ACC112 (cell line): ENCODE results near the gene L1CAM.

ENCODE experiments used
- H2AFZ ChIP-seq: fragments of 200-600 bp; sonication (generic); one replicate; pipeline ENCODE4 v1.6.0; 2017; ENCODE audit warnings: antibody characterized with exemption, low read length; ENCODE audit not compliant: unreplicated experiment
- H3K27ac ChIP-seq: fragments of 200-600 bp; sonication (generic); 2 replicates; pipeline ENCODE4 v1.5.1; 2014; ENCODE audit warnings: low read depth, mild to moderate bottlenecking, antibody characterized with exemption, low read length, moderate library complexity
- H3K27me3 ChIP-seq: fragments of 200-600 bp; sonication (generic); 2 replicates; pipeline ENCODE4 v1.6.1; 2014; ENCODE audit warnings: mild to moderate bottlenecking, antibody characterized with exemption, low read length, moderate library complexity, mixed read lengths; ENCODE audit not compliant: insufficient read depth
- H3K36me3 ChIP-seq: fragments of 200-600 bp; sonication (generic); 2 replicates; pipeline ENCODE4 v1.6.1; 2016; ENCODE audit warnings: mild to moderate bottlenecking, antibody characterized with exemption, low read length, moderate library complexity, mixed read lengths; ENCODE audit not compliant: insufficient read depth
- H3K4me1 ChIP-seq: fragments of 200-600 bp; sonication (generic); one replicate; pipeline ENCODE4 v1.6.1; 2016; ENCODE audit warnings: low read length, mixed read lengths; ENCODE audit not compliant: insufficient read depth, unreplicated experiment, control insufficient read depth
- H3K4me3 ChIP-seq: fragments of 200-600 bp; sonication (generic); 2 replicates; pipeline ENCODE4 v1.5.1; 2014; ENCODE audit warnings: mild to moderate bottlenecking, low read depth, low read length
- H3K79me2 ChIP-seq: fragments of 200-600 bp; sonication (generic); one replicate; pipeline ENCODE4 v1.6.0; 2016; ENCODE audit warnings: low read length; ENCODE audit not compliant: control insufficient read depth, unreplicated experiment, insufficient read depth

Gene L1CAM

DNA sequence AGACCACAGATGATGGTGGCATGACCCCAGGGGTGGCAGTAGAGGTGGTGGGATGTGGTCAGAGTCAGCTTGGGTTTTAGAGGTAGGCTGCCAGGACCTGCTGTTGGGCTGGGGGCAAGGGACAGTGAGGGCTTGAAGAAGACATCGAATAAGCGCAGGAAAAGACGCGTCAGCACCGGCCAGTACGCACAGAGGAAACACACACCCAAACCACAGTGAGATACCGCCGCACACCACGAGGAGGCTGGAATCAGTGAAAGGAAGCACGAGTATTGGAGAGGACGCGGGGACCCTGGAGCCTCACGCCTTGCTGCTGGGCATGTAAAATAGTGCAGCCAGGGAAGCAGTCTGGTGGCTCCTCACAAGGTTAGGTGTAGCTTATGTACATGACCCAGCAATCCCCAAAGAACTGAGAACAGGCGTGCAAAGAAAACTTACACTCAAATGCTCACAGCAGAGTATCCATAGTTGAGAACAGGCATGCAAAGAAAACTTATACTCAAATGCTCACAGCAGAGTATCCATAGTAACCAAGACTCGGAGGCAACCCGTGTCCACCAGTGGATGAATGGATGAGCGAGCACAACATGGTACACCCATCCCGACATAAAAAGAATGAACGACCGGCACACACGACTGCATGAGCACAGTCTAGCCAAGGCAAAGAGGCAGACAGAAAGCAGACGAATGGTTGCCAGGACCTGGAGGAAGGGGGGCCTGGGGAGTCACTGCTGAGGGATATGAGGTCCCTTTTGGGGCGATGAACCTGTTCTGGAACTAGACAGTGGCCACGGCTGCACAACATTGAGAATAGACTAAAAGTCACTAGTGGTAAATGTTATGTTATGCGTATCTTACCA is 68.9 kb downstream of the L1CAM start:
- Histone ChIP-seq H3K4me1 (no peaks in the 10 kb centered on the region), H2AFZ (no peak overlapping the region), H3K4me3 (no peak overlapping the region), H3K36me3 (no peaks in the 10 kb centered on the region), H3K27ac (no peak overlapping the region), H3K79me2 (no peaks in the 10 kb centered on the region), H3K27me3 (peaks cover 5% of the 10 kb centered on the region; the same call in 1 of the 2 replicates)

DNA sequence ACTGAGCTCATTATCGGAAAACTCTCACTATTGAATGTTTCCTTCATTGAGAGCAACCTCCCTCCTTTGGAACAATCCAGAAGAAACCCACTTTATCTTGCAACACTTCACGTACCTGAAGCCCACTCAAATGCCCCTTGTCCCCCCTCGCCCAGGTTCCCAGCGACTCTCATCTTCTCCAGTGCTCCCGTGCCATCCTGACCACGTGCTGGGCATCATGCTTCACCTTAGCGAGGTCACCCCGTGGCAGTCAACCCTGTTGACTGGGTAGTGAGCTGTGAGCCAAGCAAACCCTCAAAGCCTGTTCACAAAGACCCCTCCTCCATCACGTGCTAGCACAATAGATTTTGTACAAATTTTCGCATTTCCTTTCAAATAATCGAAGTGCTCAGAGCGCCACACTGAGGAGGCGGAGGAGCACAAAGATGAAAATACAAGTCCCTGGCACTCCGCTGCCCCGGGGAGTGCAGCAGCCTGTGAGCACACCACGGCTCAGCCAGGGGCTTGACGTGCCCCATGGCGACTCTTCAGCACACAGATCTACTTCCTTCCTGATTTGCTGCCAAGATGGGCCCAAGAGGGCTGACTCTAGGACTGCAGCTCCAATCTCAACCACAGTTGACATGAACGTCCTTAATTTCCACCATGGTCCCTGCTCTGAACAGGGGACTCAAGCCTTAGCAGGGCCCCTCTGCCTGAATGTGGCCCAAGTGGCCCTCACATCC is 71.2 kb downstream of the L1CAM start:
- Histone ChIP-seq H2AFZ (no peak overlapping the region), H3K27ac (no peak overlapping the region), H3K79me2 (no peaks in the 10 kb centered on the region), H3K27me3 (peaks cover 4% of the 10 kb centered on the region; the same call in 1 of the 2 replicates), H3K4me3 (no peak overlapping the region), H3K36me3 (no peaks in the 10 kb centered on the region), H3K4me1 (no peaks in the 10 kb centered on the region)

DNA sequence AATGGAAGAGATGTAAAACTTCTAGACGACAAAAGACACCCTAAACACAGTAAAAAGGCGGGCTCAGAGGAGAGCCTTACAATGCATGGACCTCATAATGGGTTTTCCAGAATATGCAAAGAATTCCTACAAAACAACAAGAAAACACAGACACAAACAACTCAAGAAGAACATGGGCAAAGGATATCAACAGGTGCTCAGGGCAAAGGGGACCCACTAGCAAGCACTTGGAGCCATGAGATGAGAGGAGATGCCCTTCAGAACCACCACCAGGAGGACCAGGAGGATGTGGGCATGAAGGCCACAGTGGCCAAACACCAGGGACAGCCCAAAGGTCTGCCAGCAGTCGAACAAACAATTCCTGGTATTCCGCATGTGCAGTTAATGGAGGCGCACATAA is 72.8 kb downstream of the L1CAM start:
- Histone ChIP-seq H3K79me2 (no peaks in the 10 kb centered on the region), H3K27me3 (no peaks in the 10 kb centered on the region)

DNA sequence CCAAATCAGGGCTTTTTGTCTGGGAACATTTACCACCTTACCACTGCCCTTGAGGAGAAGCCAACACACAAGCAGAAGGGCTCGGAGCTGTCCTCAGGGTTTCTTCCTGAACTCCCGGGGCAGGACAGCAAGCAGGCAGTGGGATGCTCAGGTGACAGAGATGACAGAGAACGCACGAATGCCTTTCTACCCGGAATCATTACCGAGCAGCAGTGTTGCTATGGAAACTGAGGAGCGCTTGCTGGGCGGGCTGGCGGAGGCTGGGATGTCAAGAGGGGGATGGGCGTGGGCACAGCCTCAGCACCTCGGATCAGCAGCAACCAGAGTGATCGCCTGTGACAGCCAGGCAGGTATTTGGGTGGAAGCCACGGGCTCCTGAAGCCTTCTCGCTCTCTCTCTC is 73.8 kb downstream of the L1CAM start:
- Histone ChIP-seq H3K79me2 (no peaks in the 10 kb centered on the region), H3K4me1 (no peaks in the 10 kb centered on the region), H3K27me3 (no peaks in the 10 kb centered on the region), H3K4me3 (no peak overlapping the region), H3K27ac (no peak overlapping the region), H2AFZ (no peak overlapping the region), H3K36me3 (no peaks in the 10 kb centered on the region)

More for the DNA sequence above, 72.8 kb downstream of the L1CAM start:
- no peaks in the 10 kb centered on the region for H3K36me3 ChIP-seq
- no peak overlapping the region for H2AFZ ChIP-seq
- H3K27ac ChIP-seq = no peak overlapping the region
- no peak overlapping the region for H3K4me3 ChIP-seq
- H3K4me1 ChIP-seq = no peaks in the 10 kb centered on the region
